GM21423 (cell line): ENCODE data around the gene STKLD1.

Experiments used
- ATAC-seq: cut with Tn5 transposase; IDR thresholded peaks from one replicate; pipeline ENCODE4 v1.9.1; 2021; ENCODE audit warnings: mild to moderate bottlenecking, moderate library complexity; ENCODE audit not compliant: unreplicated experiment

Gene STKLD1

DNA sequence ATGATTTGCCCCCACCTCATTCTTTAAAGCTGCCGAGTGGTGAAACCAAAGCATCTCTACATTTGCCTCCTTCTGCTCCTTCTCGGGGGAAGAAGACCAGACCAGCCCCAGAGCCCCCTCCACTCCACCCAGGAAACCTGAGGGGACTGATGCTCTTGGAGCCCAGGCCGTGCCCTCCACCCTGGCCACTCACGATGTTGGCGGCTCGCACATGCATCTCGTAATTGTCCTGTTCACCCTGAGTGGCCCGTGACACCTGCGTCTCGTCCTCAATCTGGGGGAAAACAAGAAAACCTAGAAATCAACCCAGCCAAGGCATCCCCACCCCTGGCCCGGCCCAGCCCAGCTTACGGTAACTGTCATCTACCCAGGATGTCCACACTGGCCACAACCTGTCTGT, 31.2 kb upstream of the STKLD1 start:
- no peak for ATAC-seq

DNA sequence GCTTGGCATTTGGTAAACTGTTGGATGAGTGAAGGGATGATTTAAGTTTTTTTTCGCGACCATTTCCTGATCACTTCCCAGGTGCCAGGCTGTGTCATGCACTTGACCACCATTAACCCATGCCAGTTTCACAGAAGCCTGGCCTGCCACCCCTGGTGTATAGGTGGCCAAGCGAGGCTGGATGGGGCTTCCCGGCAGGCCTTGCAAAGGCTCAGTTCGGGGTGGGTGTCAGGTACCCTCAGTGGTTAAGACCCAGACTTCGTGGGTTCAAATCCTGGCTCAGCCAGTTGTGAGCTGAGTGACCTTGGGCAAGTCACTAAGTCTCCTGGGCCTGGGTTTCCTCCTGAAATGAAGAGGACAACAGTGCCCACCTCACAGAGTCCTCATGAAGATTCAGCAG, 30.6 kb upstream of the STKLD1 start:
- no peak for ATAC-seq

DNA sequence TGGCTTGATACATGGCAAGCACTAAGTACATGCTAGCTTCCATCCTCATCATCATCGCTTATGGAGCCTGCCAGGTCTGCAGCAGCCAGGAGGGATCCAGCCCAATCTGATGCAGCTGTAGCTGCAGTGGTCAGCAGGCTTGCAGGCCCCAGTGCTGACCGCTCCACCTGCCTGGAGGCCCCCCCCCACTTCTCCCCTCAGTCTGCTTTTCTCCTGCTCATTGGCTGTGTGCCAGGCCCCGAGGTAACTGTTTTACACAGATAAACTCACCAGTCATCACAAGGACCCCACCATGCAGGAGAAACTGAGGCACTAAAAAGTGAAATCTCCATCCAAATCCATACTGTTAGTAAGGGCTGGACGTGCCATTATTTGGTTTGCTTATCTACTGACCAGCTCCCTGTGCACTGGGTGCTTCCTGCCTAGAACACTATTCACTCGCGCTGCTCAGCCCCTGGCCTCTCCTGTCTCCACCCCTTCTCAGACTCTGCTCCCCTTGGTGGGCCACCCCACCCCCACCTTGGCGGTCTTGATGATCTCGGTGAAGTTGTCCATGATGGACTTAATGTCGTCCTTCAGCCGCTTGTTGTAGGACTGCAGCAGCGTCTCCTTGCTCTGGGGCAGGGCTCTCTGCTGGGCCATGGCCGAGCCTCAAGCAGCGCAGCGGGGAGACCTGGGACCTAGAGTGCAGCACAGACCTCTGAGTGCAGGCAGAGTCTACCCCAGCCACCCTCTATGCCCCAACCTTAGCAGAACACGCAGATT, 30.0 kb upstream of the STKLD1 start:
- no peak for ATAC-seq

DNA sequence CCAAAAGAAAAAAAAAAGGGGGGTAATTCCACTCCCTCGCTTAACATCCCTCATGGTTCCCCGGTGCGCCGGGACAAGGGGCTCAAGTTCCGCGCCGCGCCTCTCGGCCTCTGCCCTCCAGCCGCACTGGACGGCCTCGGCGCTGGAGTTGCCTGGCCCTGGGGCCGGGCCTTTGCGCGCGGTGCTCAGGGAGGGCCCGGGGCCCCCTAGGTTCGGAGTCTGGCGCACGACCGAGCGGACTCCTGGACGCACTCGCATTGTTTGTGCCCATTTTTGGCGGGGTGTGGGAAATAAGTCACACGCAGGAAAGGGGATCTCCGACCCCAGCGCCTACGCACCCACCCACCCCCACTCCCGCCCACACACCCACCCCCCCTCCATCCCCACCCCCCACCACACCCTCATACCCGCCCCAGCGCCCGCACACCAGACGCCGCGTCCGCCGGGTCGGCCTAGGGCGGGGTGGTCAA, 28.6 kb upstream of the STKLD1 start:
- ATAC-seq = peak; percentile 36

DNA sequence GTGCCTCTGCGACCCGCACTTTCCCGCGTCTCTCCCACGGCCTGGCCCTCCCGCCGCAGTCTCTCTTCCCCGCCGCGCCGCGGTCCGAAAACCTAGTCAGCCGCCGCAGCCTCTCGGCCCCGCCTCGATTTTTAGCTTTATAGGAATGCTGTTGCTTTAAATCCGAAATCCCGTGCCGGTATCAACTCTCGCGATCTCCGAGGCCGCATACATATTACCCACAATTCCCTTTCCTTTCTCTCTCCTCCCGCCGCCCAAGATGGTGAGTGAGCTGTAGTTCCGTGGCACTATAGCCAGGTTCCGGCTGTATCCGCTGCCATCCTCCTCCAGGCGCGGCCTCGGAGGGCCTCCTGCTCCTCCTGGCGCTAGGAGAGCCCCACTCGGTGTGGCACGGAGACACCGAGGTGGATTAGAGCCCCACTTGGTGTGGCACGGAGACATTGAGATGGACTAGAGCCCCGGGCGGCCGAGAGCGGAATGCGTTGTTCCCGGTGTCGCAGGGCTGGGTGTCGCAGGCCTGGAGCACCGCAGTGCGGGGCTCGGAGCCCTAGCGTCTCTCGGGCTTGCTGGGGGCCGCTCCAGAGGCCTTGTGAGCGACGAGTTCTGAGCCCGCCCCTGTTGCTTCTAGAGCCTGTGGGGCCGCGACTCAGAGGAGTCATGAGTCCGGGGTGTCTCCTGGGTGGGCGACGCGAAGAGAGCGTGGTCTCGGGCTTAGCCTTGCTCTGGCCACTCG, 28.0 kb upstream of the STKLD1 start, which contains the start of the genes MED22 and RPL7A:
TSS of gene MED22 (minus strand) at position 147 of the 733 bp plus-strand sequence. CDS start 1,469 bp downstream, outside the sequence.
TSS of gene RPL7A (plus strand) at position 234 of the 733 bp plus-strand sequence. CDS start at position 260, 26 bp downstream.
- peak; percentile 73 for ATAC-seq

DNA sequence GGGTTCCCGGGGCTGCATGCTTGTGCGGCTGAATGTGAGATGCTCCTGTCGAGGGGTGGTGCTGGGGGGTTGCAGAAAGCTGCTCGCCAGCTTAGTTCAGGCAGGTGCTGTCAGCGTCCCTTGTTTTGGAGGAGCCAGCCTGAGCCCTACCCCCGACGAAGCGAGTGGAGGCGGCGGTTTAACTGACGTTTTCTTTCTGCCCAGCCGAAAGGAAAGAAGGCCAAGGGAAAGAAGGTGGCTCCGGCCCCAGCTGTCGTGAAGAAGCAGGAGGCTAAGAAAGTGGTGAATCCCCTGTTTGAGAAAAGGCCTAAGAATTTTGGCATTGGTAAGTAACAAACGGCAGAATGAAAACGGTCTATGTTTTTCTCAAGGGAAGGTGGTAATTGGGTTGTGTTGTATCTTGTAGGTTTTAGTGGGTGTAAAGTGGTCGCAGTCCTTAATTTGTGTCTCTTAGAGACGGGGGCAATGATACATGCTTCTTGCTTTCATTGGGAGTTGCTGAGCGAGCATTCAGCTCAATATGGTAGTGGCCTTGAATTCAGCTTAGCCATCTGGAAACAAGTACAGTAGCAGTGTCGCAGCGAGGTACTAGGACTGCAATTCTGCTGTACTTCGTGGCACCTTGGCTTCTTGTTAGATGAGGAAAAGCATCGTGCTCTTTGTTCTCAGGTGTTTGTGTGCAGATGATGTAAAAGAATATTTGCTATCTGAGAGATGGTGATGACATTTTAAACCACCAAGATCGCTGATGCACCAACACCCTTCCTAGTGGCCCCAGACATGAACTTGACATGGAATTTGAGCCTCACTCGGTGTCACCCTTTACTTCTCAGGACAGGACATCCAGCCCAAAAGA, 27.2 kb upstream of the STKLD1 start:
- ATAC-seq = no peak

DNA sequence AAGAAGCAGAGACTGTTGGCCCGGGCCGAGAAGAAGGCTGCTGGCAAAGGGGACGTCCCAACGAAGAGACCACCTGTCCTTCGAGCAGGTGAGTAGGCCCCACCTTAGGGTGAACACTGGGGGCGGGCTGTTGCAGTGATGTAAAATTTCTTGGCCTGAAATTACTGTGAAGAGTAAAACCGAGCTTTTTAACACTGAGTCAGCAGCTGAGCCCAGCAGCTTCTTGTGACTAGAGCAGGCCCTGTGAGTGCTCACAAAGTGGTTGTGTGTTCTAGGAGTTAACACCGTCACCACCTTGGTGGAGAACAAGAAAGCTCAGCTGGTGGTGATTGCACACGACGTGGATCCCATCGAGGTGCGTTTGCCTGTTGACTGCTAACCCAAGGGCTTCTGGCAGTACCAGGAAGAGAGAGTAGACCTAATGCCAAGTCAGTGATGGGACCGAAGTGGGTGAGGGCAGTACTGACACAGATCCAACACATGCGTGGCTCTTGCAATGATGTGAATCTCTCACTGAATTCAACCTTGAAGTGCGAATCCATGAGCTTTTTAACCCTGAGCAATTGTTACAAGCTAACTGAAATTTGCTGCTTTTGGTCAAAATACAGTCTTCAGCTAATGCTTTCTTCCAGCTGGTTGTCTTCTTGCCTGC, 26.1 kb upstream of the STKLD1 start:
- no peak for ATAC-seq

DNA sequence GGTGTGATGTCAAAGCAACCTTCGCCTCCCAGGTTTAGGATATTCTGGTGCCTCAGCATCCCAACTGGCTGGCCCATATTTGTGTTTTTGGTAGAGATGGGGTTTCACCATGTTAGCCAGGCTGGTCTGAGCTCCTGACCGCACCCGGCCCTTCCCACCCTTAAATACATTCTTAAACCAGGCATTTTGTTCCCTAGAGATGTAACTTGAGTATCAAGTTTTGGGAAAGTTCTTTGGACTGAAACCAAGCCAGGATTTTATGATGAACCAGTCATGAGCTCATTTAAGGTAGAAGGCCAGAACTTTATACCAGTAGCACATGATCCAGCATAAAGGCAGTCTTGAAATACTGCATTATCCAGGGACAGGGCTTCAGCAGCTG, 24.6 kb upstream of the STKLD1 start:
- no peak for ATAC-seq

DNA sequence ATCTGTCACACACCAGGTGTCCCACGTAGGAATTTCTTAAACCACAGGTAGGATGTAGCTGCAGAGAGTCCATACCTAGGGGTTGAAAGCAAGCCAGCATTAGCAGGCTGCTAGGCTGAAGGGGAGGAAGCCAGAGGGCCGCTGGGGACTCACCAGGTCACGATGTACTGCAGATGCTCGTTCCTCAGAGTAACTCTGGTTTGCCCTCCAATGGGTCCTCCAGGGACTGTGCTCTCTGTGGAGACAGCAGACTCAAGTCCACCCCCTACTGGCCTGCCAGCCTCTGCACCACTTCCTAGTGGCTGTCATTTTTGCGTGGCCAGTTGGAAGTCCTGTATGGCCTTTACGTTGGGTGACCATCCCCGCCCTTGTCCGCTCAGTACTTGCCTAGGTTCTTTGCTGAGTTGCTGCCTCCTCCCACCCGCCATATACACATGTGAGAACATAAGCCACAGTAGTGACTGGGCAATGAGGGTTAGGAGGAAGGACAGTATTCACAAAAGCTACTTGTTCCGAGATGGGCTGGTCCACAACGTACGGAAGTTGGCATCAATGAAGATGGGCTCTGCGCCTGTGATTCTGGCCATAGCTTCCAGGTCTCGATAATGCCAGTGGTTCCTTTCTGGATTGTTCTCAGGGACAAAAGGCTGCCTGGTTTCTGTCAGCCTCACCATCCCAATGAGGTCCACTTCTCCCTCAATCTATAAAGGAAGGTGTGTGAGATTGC, 24.1 kb upstream of the STKLD1 start:
- ATAC-seq = no peak

DNA sequence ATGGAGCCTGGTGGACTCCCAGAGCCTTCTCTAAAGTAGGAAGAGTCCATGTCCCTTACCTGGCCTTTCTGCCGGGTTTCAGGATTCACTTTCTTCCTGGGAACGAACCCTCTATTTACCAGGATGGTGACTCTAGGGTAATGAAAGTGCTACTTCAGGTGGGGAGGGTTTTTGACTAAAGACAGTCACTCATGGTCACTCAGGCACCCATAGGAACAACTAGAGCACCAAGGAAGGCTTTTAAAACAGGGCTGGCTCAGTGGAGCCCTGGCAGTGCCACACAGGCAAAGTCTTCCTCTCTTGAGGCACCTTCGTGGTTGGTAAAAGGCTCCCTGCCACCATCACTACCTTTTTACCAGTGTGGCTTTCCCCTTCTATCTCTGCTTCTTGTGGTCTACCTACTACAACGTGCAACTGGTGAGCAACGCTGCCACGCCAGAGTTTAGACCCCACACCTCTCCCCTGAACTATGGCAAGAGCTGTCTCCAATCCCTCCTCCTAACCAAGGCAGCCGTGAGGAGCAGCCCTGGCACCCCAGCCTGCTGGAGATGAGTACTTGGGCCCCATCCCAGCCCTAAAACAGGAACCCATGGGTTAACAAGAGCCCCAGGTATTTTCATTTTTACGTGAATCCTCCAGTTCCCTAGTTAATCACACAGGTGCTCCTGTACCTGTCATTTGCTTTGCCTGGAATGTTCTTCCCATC, 23.4 kb upstream of the STKLD1 start:
- ATAC-seq = no peak

DNA sequence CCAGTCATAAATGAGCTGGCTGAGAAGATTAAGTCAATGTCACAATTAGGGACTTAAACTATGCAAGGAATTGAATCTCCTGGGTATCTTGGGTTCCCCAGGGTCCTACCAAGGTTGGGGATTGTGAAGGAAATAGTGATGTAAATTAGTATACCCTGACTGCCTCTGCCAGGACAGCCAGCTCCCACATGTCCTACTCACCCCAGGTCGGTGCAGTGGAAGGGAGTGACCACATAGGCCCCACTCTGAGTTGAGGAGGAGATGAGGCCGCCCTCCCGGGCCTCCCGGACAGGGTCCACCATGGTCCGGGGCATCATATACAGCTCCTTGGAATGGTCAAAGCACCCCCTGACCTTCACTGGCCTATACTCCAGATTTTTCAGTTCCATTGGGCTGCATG, 22.6 kb upstream of the STKLD1 start:
- no peak for ATAC-seq

DNA sequence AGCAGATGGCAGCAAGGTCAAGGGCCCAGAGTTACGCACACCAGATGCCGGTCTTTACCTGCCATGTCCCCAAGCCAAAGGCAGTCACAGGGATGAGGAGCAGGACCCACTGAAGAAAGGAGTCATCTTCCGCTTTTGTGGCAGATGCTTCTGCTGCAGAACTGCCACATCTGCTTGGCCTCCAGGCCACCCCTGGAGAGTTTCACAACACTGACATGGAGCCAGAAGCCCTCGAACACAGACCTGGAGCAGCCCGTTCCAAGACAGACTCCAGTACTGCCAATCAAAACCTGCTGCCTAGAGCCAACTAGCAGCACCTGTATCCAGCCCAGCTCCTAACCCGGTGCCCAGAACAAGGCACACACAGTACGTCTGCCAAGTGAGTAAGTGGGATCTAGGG, 21.4 kb upstream of the STKLD1 start:
- ATAC-seq = no peak

DNA sequence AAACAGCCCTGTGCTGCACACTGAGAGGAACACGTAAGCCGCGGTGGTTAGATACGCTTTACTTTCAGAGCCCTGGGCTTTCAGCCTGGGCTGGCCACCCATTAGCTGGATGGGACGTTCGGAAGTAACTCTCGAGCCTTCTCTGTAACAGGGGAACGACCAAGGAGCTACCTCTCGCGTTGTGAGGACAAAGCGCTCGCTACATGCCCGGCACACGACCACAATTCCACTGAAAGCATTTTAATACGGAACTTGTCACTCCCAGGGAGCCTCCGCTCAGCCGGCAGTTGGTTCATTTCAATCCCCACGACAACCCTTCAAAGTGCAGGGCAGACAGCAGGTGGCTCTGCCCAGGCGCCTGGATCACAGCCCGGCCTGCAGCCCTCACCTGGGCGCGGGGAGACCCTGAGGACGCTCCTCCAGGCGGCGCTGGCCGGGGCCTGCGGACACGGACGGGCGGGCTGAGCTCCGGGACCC, 20.2 kb upstream of the STKLD1 start:
- peak; percentile 29 for ATAC-seq

DNA sequence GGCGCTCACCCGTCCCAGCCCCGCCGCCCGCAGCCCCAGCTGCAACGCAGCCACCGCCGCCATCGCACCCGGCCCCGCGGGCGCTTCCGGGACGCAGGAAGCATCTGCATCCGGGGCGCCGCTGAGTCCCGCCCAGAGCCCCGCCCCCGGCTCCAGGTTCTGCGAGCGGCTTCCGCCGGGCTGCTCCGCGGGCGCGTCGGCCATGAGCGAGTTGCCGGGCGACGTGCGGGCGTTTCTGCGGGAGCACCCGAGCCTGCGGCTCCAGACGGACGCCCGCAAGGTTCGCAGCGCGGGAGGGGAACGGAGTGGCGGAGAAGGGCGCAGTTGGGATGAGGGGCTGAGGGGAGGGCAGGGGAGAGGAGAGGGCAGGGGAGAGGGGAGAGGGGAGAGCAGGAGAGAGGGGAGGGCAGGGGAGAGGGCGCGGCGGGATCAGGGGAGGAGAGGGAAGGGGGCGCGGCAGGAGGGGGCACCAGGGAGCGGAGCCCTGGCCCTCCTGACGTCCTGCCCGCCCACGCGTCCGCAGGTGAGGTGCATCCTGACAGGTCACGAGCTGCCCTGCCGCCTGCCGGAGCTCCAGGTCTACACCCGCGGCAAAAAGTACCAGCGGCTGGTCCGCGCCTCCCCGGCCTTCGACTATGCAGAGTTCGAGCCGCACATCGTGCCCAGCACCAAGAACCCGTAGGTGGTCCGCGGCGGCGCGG, 19.6 kb upstream of the STKLD1 start, which contains the start of the genes SURF1 and SURF2:
TSS of gene SURF1 (minus strand) at position 97 of the 701 bp plus-strand sequence. CDS start at position 63, 34 bp downstream.
TSS of gene SURF2 (plus strand) at position 160 of the 701 bp plus-strand sequence. CDS start at position 203, 43 bp downstream.
- ATAC-seq = peak; percentile 71

DNA sequence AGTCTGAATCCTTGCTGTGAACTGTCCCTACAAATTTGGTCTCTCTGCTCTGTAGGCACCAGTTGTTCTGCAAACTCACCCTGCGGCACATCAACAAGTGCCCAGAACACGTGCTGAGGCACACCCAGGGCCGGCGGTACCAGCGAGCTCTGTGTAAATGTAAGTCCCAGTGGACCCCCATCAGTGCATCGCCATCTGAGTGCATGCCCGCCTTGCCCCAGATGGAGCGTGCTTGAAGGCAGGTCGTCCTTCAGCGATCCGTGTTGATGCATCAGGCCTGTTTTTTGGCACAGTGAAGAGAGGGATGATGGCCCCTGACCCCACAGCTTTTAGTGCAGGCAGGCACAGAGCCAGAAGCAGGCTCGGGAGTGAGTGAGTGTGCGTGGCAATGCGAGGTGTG, 18.5 kb upstream of the STKLD1 start:
- no peak for ATAC-seq

DNA sequence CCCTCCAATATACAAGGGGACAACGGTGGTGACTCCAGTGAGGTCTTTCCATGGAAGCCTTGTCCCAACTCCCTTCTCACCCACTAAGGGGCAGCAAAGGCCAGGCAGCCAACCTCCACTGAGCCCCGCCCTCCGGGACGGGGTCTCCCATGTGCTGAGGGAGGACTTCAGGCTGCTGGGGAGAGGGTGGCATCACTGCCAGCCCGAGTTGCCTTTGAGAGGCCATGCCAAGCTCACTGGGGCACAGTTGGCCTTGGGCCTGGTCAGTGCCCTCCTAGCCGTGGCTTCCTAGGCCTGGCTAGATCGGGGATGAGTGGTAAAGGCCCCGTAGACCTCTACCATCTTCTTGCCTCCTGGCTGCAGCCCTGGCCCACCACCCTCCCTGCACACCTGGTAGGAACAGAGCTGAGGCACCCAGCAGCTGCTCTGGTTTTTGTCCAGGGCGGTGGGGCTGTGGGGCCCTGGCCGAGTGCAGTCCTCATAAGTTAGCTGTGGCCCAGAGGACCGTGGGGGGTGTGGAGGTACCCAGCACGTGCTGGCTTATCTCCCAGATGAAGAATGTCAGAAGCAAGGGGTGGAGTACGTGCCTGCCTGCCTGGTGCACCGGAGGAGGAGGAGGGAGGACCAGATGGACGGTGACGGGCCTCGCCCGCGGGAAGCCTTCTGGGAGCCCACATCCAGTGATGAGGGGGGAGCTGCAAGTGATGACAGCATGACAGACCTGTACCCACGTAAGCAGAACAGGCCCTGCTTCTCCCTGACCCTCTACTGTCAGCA, 16.6 kb upstream of the STKLD1 start:
- no peak for ATAC-seq
